Transverse colon (tissue), 4 donors: ENCODE data around the gene BANP.

ENCODE experiments used
- CTCF ChIP-seq, 5 experiments: fragments of 200-600 bp in 3 of 5; fragments of 450-650 bp in 2 of 5; sonication (generic) in 3 of 5; IDR thresholded peaks; 1 replicate in 2 of 5; 2 replicates in 3 of 5; pipeline ENCODE4 v1.5.1; 2016 to 2017; ENCODE audit warnings: antibody characterized with exemption in 5 of 5, inconsistent platforms in 3 of 5, mild to moderate bottlenecking in 2 of 5, moderate library complexity in 1 of 5
- POLR2A ChIP-seq: fragments of 450-650 bp; IDR thresholded peaks from one replicate; pipeline ENCODE4 v1.6.1; 2016; ENCODE audit warnings: antibody characterized with exemption, mild to moderate bottlenecking, moderate library complexity
- POLR2AphosphoS5 ChIP-seq, 3 donors: sonication (generic); formaldehyde crosslinking; IDR thresholded peaks; one replicate each; pipeline ENCODE4 v1.6.1; 2016; ENCODE audit warnings: antibody characterized with exemption in 3 of 3

GRCh38 chr16:87914812-87915211, 36.4 kb upstream of the BANP start:
- TF ChIP-seq CTCF (IDR thresholded peaks at IDR 0.05) (no peak), POLR2A (no peak), POLR2AphosphoS5 (IDR thresholded peaks at IDR 0.05) (no peak)
